ENCODE measurements around the gene CAVIN2.

GRCh38 chr2:191791953-191792560 lies 54.8 kb downstream of the CAVIN2 start:
- TF ChIP-seq EP300 (IDR thresholded peaks at IDR 0.05) (no peak), CTCF (IDR thresholded peaks at IDR 0.05) (no peak), POLR2A (IDR thresholded peaks at IDR 0.05; ENCODE audit: low read depth) (no peak), POLR2AphosphoS5 (IDR thresholded peaks at IDR 0.05) (no peak)

Measured in esophagus muscularis mucosa (tissue), 4 donors.